GM18499 (cell line): ENCODE measurements around the gene TAF3.
"Not testable (repeated sequence)": the region's sequence is repeated elsewhere in the genome, so short reads cannot be mapped to it uniquely, and the experiment has no call there.

Experiments
- ATAC-seq: cut with Tn5 transposase; IDR thresholded peaks from one replicate; pipeline ENCODE4 v1.9.1; 2021; ENCODE audit warnings: moderate number of reproducible peaks; ENCODE audit not compliant: insufficient read depth, unreplicated experiment

TAF3 gene

GRCh38 chr10:8023851-8024250, 205.5 kb downstream of the TAF3 start:
- no peak for ATAC-seq

GRCh38 chr10:8026349-8027259, 208.3 kb downstream of the TAF3 start:
- ATAC-seq, result no peak

GRCh38 chr10:8031211-8031610, 212.9 kb downstream of the TAF3 start:
- not testable (repeated sequence) for ATAC-seq

DNA sequence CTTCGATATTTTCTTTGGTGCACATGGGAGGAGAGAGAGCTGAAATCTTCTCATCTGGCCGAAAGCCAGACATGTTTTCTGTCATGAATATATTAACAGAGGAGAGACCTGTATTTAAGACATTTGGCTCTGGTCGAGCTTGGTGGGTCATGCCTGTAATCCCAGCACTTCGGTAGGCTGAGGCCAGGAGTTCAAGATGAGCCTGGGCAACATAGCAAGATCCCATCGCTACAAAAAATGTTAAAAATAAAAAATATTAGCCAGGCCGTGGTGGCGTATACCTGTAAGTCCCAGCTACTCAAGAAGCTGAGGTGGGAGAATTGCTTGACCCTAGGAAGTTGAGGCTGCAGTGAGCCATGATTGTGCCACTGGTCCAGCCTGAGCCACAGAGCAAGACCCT, 214.3 kb downstream of the TAF3 start:
- ATAC-seq, result no peak

- no peak for ATAC-seq
These were observed 215.6 kb downstream of the TAF3 start for GRCh38 chr10:8033812-8034465.

- no peak for ATAC-seq
These were observed 216.2 kb downstream of the TAF3 start for GRCh38 chr10:8034466-8035005.

DNA sequence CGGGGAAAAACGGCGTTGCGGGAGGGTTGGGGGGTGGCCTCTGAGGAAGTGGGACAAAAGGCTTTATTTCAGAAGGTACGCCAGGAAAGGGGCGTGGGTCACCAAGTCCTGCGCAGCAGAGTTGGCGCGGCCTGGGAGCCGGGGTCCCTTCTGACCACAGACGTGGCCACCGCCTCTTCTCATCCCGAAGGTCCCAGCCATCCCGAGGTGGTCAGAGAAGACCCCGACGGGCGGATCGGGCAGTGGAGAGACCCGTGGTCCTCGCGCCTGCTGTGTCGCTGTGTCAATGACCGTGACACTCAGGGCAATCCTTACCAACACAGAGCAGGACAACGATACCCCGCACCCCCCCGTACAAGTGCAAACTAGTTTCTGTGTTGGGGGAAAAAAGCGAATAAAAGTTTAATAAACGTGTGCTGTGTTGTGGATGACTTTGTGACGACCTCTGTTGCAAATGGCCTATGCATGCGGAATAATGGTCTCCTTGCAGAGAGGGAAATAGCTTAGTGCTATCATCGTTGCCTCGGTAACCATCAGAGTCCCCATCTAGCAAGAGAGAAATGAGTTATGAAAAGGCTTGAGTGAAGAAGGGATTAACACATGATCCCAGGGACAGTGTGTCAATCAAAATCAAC, 216.8 kb downstream of the TAF3 start:
- ATAC-seq, result no peak

DNA sequence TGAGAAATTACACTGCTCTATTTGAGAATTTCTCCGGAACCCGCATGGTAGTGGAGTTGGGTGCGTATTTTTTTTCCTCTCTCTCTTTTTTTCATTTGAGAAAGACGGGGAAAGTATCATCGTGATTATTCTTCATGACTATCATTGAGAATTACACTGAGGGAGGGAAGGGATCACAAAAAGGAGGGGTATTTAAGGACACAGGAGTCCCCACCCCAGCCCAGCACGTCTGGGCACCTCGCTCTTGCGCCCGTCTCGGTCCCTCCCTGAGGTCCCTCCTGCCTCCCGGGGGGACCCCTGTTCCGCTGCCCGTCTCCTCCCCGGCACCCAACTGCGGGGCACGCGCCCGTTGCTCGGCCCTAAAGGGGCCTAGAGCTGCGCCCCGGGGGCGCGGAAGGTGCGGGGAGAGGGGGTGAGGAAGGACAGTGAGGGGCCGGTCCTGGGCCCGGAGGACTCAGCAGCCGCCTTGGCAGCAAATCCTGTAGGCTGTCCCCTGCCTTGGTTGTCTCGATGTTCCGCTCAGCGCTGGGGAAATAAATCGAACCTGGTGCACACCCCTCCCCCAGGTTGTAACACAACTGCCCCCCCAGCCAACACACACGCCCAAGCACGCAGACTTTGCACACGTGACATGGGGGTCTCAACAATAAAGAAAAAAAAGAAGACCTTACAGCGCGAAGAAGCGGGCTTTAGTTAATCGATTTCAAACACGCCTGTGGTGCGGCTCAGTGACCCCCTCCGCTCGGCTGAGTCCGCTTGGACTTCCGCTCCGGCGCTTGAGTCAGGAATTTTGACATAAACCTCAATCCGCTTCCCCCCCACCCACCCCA, 217.6 kb downstream of the TAF3 start:
- ATAC-seq, result no peak

DNA sequence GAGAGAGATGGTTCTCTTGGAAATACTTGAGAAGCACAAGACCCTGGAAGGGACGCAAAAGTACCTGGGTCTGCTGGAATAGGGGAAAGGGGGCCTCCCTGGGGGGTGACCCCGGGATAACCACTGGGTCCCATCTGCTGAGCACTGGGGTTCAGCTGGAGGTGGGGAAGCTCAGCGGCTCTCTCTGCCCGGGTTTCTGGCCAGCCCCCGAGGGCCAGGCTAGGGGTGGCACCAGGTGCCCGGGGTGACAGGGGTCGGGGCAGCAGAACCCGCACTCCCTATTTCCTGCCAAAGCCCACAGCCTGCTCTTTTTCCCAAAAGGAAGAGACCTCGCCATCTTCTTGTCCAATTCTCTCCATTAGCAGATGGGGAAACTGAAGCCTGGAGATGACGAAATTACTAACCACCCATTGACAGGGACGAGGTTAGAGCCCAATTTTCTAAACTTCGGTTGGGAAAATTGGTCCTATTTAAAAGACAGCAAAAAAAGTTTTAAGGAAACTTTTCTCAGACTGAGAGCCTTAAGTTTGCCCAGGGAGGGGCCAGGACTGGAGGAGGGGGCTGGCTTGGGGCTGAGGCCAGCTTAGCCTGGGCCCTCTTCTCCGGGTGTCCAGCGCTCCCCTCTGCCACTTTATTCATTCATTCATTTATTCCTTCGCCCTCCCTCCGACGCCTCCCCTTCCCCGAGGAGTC, 218.3 kb downstream of the TAF3 start:
- ATAC-seq, result no peak

- no peak for ATAC-seq
These were observed 219.0 kb downstream of the TAF3 start for GRCh38 chr10:8037199-8037801.

GRCh38 chr10:8037941-8038894, 219.9 kb downstream of the TAF3 start:
- ATAC-seq, result no peak

DNA sequence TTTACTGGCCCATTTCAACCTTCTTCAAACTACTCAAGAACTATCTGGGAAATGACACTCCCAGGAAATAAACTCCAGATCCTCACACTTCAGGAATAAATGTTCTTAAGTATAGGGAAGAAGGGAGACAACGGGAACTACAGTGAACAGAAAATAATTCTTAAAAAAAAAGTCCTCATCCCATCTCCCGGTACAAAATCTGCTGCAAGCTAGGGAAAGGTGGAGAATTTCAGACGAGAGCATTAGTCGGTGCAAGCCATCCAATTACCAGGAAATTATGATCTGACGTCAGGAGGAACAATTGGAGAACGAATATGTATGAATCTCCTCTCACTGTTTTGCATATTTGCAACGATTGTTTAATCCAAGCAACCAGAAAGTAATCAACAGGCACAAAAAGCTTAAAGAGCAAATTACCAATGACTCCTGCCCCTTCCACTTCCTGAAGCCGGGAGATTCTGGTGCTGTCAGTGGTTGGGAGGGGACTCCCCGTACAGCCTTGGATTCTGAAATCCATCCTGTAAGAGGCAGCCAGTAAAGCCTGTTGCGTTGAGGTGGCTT, 221.1 kb downstream of the TAF3 start:
- ATAC-seq, result no peak

GRCh38 chr10:8040651-8041050, 222.3 kb downstream of the TAF3 start:
- no peak for ATAC-seq

DNA sequence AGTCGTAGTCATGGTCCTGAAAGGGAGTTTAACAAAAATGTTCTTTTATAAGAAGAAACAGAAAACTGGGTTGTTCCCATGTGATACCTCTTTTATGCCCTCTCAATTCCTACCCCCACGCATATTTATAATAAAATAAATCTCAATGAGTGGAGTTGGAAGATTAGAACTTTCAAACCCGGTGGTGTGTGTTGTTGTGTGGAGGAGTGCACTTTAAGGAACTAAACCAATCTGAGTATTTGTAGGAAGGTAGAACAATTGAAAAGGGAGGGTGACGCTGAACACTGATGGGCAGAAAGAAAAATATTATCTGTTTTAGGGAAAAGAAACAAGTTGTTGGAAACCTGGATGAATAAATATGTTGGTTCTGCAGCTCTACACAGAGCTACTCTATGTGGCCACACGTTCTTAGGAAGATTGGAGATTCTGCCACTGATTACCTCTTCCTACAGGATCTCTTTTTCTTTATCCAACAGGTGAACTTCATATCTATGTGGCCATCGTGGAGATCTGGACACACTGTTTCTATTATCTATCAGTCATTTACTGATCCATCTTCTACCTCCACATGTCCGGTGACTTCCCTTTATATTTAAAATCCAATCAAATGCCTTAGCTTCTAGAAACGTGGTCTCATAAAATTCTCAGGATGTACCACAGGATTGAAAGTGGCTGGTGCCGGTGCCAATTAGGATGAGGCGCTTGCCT, 223.1 kb downstream of the TAF3 start:
- no peak for ATAC-seq

DNA sequence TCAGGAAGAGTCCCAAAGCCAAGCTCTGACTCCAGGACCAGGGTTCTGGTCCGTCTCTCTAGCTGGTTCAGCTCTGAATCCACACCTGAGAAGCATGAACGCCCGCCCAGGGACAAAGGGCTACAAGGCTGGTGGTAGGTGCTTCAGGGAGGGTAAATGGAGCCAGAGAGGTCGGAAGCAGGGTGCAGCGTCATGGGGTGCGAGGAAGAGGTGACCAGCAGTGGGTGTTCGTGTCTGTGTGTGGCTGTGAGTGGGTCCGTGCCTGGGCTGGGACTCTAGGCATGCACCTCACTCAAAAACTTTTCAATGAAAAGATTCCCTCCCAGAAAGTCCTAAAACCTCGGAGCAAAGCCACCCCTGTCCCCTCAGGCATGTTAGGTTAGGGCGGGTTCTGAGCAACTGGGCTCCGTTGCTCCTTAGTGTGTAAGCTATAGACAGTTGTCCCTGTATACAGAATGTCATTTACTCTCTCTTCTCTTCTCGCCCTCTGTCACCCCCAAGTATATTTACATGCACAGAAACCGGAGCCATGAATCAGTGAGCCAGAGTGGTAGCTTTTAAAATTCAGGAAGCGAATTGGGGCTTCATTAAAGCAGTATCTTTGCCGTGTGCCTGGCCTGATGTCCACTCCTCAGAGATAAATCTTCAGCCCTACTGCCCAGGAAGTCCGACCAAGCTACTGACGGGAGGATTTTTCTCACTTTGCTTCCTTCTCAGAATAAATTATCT, 223.9 kb downstream of the TAF3 start:
- ATAC-seq, result no peak

GRCh38 chr10:8042721-8043568, 224.6 kb downstream of the TAF3 start:
- no peak for ATAC-seq
